ENCODE results near the gene MRNIP. TPM values are rescaled to one million over a fixed set of nuclear protein-coding genes. Genes with fewer than 3 reads are reported as not detected.
A peak's percentile ranks its signal among the peaks of the same experiment; 100 is the strongest.

The MRNIP gene
- total RNA-seq, 1 donor from 2014 or later = 13.1 TPM

DNA sequence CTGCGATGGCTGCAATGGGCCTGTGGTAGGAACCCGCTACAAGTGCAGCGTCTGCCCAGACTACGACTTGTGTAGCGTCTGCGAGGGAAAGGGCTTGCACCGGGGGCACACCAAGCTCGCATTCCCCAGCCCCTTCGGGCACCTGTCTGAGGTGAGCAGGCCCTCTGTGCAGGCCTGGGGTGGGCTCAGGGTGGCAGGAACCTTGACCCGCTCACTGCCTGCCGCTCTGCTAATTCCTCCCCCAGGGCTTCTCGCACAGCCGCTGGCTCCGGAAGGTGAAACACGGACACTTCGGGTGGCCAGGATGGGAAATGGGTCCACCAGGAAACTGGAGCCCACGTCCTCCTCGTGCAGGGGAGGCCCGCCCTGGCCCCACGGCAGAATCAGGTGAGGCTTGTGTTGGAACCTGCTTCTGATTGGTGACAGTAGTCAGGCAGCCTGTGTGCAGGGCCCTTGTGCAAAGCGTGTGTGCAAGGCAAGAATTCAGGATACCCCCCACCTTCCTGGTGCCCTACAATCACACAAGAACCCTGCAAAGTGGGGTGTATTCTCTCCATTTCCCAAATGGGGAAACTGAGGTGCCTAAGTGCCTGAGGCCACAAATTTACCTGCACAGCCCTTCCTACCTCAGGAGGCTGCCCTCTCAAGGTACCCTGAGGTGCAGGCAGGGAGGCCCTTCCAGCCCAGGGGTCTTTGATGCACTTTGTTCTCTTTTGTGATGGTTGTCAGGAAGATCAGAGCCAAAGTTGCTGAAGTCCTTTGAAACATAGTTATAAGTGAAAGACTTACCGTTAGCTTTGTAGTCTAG, 34.5 kb downstream of the MRNIP start:
- TF ChIP-seq, protein P1, sequence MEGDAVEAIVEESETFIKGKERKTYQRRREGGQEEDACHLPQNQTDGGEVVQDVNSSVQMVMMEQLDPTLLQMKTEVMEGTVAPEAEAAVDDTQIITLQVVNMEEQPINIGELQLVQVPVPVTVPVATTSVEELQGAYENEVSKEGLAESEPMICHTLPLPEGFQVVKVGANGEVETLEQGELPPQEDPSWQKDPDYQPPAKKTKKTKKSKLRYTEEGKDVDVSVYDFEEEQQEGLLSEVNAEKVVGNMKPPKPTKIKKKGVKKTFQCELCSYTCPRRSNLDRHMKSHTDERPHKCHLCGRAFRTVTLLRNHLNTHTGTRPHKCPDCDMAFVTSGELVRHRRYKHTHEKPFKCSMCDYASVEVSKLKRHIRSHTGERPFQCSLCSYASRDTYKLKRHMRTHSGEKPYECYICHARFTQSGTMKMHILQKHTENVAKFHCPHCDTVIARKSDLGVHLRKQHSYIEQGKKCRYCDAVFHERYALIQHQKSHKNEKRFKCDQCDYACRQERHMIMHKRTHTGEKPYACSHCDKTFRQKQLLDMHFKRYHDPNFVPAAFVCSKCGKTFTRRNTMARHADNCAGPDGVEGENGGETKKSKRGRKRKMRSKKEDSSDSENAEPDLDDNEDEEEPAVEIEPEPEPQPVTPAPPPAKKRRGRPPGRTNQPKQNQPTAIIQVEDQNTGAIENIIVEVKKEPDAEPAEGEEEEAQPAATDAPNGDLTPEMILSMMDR (IDR thresholded peaks at IDR 0.05; ENCODE audit: borderline replicate concordance) = no peak
- Histone ChIP-seq H3K4me3 (peak overlapping the region; percentile 91), H3K27ac (replicated peaks) (peak overlapping the region; percentile 98), H3K27me3 (ENCODE audit: low read depth) (no peaks in the 10 kb centered on the region), H3K4me1 (peaks cover 94% of the 10 kb centered on the region), H3K9me3 (replicated peaks) (no peaks in the 10 kb centered on the region), H3K36me3 (peaks cover 74% of the 10 kb centered on the region)
- intact Hi-C loops (cut with micrococcal nuclease) = no loop called here
- DNase-seq = no peak

DNA sequence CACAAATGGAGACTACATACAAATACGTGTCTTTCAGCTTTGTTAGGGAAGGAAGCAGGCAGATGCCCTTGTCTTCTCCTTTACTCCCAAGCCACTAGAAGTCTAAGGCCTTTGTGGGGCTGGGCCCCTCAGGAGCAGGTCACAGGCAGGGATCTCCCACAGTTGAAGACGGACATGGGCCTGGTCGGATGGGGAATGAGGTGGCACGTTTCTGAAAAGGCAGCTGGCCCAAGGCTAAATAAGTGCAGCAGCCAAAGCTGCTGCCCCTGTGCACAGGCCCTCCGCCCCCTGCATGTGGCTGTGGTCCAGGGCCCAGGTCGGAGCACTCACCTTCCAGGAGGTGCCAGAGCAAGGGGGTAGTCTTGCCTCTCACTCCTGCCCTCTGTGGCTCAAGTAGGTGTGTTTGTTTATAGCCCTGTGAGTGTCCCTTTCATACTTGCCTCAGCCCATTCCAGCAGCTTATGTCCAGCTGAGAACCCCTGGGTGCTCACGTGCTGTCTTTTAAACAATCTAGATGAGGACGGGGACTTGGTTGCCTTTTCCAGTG, 36.1 kb downstream of the MRNIP start:
- H3K9me3 ChIP-seq (replicated peaks) = no peaks in the 10 kb centered on the region
- DNase-seq = no peak
- peak overlapping the region; percentile 91 for H3K4me3 ChIP-seq
- H3K27me3 ChIP-seq (ENCODE audit: low read depth) = no peaks in the 10 kb centered on the region
- TF ChIP-seq, protein P1 (IDR thresholded peaks at IDR 0.05; ENCODE audit: borderline replicate concordance) = no peak
- intact Hi-C loops (cut with micrococcal nuclease) = no loop called here
- peak overlapping the region; percentile 98 for H3K27ac ChIP-seq (replicated peaks)
- peaks cover 58% of the 10 kb centered on the region for H3K36me3 ChIP-seq
- H3K4me1 ChIP-seq = peaks cover 96% of the 10 kb centered on the region

DNA sequence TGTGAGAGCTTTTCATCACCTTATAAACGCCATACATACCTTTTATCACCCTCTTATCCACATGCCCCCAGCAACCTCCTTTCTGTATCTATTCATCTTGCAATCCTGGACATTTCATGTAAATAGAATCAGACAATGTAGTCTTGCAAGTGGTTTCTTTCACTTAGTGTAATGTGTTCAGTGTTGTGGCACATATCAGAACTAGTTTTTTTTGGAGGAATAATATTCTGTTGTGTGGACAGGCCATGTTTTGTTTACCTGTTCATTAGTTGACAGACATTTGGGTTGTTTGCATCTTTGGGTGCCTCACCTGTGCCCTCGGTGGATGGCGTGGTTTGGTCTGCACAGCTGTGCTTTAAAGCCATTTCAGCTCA, 36.6 kb downstream of the MRNIP start:
- peak overlapping the region; percentile 91 for H3K4me3 ChIP-seq
- no peak for DNase-seq
- H3K27me3 ChIP-seq (ENCODE audit: low read depth) = no peaks in the 10 kb centered on the region
- TF ChIP-seq, protein P1 (IDR thresholded peaks at IDR 0.05; ENCODE audit: borderline replicate concordance) = no peak
- peak overlapping the region; percentile 98 for H3K27ac ChIP-seq (replicated peaks)
- H3K4me1 ChIP-seq = peaks cover 96% of the 10 kb centered on the region
- peaks cover 53% of the 10 kb centered on the region for H3K36me3 ChIP-seq
- no peaks in the 10 kb centered on the region for H3K9me3 ChIP-seq (replicated peaks)
- intact Hi-C loops (cut with micrococcal nuclease) = no loop called here

DNA sequence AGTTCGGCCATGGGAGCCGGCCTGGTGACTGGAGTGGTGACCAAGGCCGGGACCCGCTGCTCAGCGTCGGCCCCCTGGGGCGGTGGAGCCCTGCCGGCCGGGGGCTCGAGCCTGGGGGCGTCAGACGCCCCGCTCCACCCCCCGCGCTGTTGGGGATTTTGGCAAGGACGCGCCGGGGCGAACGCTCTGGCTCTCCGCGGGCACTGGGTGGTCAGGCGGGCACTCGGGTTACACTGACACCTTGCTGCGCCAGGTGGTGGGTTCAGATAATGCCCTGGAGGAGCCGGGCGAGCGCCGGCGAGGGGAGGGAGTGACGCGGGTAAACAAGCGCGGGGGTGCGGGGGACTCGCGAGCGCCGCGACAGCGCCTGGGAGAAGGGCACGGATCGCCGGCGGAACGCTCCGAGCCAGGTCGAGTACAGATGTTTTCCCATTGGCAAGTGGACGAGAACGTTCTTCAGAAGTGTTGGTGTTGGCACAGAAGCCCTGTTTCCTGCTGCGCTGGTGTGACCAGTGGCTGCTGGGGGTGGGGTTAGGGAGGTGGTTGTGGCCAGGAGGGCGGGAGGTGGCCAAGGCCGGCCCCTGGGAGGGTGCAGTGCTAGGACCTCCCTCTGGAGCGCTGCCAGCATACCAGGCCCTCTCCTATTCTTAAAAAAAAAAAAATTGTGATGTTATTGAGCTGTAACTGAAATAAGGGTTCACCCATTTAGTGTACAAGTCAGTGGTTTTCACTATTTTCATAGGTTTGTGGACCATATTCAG, 37.1 kb downstream of the MRNIP start:
- Histone ChIP-seq H3K9me3 (replicated peaks) (no peaks in the 10 kb centered on the region), H3K27ac (replicated peaks) (peak overlapping the region; percentile 98), H3K27me3 (ENCODE audit: low read depth) (no peaks in the 10 kb centered on the region), H3K36me3 (peaks cover 47% of the 10 kb centered on the region), H3K4me1 (peaks cover 96% of the 10 kb centered on the region), H3K4me3 (peak overlapping the region; percentile 91)
- TF ChIP-seq, protein P1 (IDR thresholded peaks at IDR 0.05; ENCODE audit: borderline replicate concordance) = no peak
- DNase-seq = peak; percentile 97
- intact Hi-C loops (cut with micrococcal nuclease) = no loop called here

DNA sequence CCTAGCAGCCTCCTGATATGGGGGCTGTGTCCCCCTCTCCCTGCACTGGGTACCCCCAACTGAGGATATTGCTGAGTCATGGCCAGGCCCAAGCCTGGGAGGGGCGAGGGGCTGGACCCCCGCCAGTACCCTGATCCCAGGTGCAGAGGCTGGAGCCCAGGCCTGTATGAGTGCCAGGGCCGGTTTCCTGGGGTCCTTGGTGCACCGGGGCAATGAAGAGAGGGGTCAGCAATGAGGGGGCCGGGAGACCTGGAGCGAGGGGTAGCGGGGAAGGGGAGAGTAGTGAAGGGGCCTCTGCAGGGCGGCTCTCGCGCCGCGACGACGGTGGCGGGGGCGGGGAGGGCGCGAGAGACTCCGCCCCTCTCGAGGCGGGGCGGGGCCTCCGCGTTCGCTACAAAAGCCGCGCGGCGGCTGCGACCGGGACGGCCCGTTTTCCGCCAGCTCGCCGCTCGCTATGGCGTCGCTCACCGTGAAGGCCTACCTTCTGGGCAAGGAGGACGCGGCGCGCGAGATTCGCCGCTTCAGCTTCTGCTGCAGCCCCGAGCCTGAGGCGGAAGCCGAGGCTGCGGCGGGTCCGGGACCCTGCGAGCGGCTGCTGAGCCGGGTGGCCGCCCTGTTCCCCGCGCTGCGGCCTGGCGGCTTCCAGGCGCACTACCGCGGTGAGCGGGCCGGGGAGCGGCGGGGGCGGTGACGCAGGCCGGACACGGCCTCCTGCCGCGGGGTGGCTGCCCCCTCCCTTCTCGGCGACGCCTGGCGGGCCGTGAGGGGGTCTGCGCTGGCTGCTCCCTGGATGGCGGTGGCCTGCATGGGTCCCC, 37.9 kb downstream of the MRNIP start, which contains the start of gene SQSTM1:
Gene SQSTM1 (plus strand): TSS at position 423 of the 815 bp plus-strand sequence. CDS start 32 bp downstream, at position 455.
- peaks cover 90% of the 10 kb centered on the region for H3K4me1 ChIP-seq
- peak within 1 kb of the TSS; percentile 91 for H3K4me3 ChIP-seq
- H3K27ac ChIP-seq (replicated peaks) = peak within 1 kb of the TSS; percentile 98
- no peaks in the 10 kb centered on the region for H3K9me3 ChIP-seq (replicated peaks)
- TF ChIP-seq, protein P1 (IDR thresholded peaks at IDR 0.05; ENCODE audit: borderline replicate concordance) = peak; percentile 17
- no peaks in the 10 kb centered on the region for H3K27me3 ChIP-seq (ENCODE audit: low read depth)
- DNase-seq = peak; percentile 87
- peaks cover 39% of the 10 kb centered on the region for H3K36me3 ChIP-seq
- intact Hi-C loops (cut with micrococcal nuclease) = no loop called here
